Measurements from ENCODE around the gene RASGEF1B.

The RASGEF1B gene

DNA sequence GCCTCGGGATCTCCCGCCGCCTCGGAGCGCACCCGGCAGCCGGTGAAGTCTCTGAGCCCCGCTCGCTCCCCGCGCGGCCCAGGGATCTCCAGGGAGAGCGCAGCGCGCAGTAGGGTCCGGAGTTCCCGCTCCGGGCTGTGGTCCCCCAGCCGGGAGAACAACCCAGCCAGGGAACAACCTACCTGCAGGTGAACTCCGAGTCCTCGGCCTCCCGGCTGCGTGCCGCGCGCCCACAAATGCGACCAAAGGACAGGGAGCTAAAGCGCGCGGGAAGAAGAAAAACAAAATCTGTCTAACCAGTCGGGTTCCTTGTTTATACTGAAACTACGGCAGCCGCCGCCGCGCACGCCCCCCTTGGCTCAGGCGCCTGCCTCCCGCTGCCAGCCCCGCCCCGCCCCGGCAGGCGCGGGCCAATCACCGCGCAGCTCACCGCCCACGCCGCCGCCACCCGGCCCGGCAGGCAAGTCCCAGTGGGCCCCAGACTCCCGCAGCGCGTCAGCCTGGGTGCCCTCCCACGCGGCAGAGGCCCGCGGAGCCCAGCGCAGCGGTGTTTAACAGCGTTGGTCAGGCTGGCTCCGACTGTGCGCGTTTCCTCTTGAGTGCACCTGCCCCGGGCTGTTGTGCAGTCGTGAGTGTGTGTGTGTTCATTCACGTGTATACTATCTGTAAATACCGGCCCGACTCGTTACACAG is at the start of gene RASGEF1B:
RASGEF1B (minus strand) TSS at position 320 of the 693 bp plus-strand sequence. CDS start 12,399 bp downstream, outside the sequence.
- DNase-seq, result peak; percentile 55

GRCh38 chr4:81519856-81520255 is 48.1 kb upstream of the RASGEF1B start:
- no peak for DNase-seq

DNA sequence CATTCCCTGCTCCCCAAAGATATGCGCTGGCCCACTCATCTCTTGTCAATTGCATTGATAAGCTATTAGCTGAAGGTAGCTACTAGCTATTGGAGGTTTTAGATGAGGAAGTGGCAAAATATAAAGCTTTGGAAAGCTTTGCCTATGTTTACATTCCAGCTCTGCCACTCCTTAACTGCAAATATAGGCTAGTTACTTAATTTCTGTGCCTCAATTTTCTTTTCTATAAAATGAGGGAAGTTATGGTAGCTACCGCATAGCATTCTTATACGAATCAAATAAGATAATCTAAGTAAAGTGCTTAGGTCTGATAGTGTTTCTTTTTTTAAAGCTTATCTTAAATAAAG is 47.7 kb upstream of the RASGEF1B start:
- no peak for DNase-seq

DNA sequence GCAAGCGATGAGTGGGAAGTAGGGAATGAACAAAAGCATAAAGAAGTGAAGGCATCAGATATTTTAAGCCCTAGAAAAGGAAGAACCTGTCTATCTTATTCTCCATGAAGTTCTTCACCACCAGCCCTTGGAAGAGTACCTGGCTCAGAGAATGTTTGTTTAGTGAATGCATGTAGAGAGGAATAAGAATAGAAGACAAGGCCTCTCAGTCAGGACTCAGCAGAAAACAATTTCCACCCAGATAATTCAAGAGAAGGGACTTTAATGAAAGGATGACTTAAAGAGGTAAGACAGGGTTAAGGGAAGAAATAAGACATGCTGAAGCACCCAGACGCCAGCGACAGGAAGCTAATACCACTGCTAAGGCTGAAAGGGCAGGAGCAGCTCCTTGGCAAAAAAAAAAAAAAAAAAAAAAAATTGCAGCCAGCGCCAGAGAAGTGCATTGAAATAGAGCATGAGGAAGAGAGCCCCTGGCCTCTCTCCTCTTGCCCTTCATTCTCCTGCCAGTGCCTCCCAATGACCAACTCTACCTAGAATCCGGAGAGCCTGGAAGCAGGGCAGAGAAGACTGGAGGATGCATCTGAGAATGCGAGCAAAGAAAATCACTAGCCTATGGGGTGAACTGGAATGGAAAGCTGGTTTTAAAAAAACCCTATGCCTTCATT is 47.2 kb upstream of the RASGEF1B start:
- DNase-seq, result no peak

- no peak for DNase-seq
Measured at GRCh38 chr4:81516241-81516640, 44.5 kb upstream of the RASGEF1B start.

DNA sequence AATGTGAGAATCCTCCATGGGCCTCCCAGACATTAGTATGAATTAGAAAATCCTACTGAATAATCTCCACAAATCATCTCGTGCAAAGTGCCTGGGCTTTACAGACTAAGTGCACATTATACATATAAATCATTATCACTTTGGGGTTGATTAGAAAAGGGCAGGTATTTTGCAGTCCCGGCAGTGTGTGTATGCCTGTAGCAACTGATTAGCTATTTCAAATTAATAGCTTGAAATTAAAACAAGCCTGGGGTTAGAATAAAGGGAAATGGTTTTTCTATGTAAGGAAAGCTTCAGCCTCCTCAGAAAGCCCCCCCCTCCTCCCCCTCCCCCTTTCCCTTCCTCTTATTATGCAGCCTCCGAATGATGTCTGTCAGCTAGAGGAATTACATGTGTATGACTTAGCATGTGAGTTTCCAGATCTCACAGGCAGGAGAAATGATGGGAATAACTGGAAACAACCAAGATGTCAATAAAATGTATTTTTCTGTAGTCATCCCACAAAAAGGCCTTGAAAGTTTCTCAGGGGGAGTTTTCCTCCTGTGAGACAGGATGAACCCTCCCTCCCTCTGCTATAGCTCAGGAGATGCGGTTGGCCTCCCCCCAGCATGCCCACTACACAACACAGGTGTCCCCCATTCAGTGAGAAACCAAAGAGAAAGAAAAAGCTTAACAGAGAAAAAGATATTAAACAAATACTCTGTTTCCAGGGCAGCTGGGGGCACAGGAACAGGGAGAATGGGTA is 41.2 kb upstream of the RASGEF1B start:
- no peak for DNase-seq

- no peak for DNase-seq
Measured at GRCh38 chr4:81512001-81512756, 40.5 kb upstream of the RASGEF1B start.

DNA sequence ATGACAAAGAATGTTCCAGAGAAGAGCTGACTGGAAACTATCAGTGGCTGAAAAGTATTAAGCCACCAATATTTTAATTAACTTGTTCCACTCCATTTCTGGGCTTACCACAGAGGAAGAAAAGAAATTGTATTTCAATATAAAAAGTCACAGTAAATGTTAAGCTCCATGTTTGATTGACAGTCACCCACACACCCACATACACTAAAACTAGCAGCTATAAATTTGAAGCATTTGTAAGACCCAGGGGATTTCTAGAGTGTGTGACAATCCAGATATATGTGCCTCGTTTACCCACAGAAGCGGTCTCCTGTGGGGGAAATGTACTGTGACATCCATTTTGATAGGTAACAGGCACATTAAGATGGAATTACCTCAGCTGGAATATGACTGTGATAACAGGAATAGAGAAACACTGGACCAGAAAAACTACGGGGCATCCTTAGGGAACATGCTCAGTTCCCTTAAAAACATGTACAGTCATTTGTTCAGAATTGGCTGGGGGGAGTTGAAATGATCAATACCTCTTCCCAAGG is 39.0 kb upstream of the RASGEF1B start:
- DNase-seq, result no peak

DNA sequence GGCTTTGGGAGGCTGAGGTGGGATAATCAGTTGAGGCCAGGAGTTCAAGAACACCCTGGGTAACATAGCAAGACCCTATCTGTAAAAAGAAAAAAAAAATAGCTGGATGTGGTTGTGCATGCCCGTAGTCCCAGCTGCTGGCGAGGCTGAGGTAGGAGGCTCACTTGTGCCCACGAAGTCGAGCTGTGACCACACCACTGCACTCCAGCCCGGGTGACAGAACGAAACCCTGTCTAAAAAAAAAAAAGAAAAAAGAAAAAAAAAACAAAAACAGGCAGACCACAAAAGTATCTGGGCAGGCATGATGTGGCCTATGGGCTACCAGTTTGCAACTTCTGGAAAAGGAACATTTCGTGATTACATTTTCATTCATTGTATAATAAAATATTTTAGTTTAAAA is 38.1 kb upstream of the RASGEF1B start:
- DNase-seq, result no peak

DNA sequence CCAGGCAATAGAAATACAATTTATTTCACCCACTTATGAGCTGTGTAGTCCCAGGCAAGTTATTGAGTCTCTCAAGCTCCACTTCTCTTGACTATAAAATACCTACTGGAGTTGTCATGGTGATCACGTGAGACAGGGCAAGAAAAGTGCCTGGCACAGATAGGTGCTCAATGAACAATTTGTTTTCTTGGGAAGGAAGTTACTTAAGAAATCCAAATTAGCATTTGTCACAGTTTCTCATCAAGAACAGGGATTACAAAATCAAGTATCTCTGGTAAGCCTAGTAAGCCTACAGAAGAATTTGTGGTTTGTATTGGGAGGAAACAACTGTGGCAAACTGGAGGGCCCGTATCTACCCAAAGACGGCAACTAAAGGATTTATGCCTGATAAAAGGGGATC is 37.5 kb upstream of the RASGEF1B start:
- DNase-seq, result peak; percentile 4

- no peak for DNase-seq
Measured at GRCh38 chr4:81508411-81509185, 36.9 kb upstream of the RASGEF1B start.

DNA sequence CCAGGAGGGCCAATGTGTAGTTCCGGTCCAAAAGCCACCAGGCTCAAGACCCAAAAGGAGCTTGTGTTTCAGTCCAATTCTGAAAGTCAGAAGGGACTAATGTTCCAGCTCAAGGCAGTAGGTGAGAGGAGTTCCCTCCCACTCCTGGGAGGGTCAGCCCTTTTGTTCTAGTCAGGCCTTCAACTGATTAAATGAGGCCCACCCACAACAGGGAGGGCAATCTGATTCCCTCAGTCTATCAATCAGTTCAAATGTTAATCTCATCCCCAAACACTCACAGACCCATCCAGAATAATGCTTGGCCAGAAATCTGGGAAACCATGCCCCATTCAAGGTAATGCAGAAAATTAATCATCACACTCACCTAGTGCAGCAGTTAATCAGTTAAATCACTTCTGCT is 35.8 kb upstream of the RASGEF1B start:
- no peak for DNase-seq

- no peak for DNase-seq
Measured at GRCh38 chr4:81506731-81507130, 35.0 kb upstream of the RASGEF1B start.

DNA sequence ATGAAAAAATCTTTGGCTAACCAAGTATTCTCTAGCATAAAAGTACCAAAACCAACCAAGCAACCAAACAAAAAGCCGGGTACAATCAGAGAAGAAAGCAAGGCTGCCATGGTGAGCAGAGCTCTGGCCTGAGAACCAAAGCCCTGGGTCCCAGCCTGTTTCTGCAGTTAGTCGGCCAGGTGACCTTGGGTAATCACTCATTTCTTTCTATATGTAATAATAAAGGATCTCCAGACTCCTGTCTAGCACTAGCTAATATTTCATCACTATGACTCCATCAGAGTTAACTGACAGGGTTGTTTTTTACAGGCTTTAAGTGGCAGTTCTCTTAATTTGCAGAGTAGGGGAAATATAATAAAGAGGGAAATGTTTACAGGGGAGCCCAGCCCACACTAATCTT is 34.0 kb upstream of the RASGEF1B start:
- no peak for DNase-seq

GRCh38 chr4:81505004-81505598 is 33.4 kb upstream of the RASGEF1B start:
- no peak for DNase-seq

- no peak for DNase-seq
Measured at GRCh38 chr4:81504112-81505003, 32.7 kb upstream of the RASGEF1B start.

- no peak for DNase-seq
Measured at GRCh38 chr4:81503586-81503985, 31.9 kb upstream of the RASGEF1B start.

GRCh38 chr4:81502564-81502963 is 30.9 kb upstream of the RASGEF1B start:
- no peak for DNase-seq

- DNase-seq, result peak; percentile 67
Measured at GRCh38 chr4:81499840-81500239, 28.1 kb upstream of the RASGEF1B start.

DNA sequence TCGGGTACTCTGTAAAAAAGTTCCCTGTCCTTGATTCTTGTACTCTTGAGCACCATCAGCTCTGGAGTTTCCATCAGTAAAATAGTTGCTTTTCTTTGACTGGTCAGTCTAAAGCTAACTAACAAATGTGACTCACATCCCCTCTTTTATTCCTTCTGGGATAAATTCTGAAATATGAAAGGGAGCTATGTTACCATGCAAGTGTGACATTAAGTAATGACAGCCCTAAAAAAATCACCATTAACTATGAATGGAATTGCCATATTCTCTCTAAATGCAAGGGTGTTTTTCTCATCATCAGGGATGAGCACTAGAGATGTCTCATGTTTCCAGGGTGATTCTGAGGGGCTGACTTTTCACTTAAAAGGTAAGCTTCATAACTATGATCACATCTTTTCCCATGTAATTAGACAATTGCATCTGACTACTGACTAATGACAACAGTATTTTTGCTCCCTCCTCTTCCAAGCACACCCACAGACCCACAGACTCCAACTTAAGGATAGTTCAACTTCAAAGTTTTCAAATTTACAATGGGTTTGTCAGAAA is 26.9 kb upstream of the RASGEF1B start:
- no peak for DNase-seq

Measured in DMS79 (cell line).